HG02759 (cell line): ENCODE data around the gene TMBIM4.
"Not testable (repeated sequence)": the region's sequence is repeated elsewhere in the genome, so short reads cannot be mapped to it uniquely, and the experiment has no call there.

Experiments used
- ATAC-seq: cut with Tn5 transposase; IDR thresholded peaks from one replicate; pipeline ENCODE4 v1.9.1; 2021; ENCODE audit warnings: mild to moderate bottlenecking, moderate library complexity; ENCODE audit not compliant: unreplicated experiment

Gene TMBIM4

GRCh38 chr12:66187036-66187435 lies 17.2 kb upstream of the TMBIM4 start:
- ATAC-seq: no peak

DNA sequence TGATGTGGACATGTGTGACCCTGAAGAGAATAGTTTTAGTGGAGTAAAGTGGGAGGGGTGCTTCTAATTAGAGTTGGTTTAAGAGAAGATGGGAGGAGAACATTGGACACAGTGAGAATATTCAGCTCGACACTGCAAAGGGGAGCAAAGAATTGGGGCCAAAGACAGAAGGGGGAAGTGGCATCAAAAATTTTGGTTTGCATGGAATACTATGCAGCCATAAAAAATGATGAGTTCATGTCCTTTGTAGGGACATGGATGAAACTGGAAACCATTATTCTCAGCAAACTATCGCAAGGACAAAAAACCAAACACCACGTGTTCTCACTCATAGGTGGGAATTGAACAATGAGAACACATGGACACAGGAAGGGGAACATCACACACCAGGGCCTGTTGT lies 15.0 kb upstream of the TMBIM4 start:
- not testable (repeated sequence) for ATAC-seq

DNA sequence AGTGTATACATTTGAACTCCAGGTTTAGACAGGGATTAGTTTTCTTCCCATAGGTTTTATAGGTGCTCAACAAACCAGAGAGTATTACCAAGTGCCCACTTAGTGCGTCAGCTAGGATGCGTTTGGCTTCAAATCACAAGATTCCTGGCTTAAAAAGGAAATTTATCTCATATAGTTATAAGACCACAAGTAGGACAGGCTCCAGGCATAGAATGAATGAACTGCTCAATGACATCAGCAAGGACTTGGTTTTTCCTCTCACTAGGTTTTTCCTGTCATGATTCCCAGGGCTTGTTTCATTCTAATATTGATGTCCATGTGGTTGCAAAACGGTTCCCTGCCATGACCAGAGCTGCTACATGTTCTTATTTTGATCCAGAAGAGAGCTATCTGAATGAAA lies 13.2 kb upstream of the TMBIM4 start:
- ATAC-seq: no peak

DNA sequence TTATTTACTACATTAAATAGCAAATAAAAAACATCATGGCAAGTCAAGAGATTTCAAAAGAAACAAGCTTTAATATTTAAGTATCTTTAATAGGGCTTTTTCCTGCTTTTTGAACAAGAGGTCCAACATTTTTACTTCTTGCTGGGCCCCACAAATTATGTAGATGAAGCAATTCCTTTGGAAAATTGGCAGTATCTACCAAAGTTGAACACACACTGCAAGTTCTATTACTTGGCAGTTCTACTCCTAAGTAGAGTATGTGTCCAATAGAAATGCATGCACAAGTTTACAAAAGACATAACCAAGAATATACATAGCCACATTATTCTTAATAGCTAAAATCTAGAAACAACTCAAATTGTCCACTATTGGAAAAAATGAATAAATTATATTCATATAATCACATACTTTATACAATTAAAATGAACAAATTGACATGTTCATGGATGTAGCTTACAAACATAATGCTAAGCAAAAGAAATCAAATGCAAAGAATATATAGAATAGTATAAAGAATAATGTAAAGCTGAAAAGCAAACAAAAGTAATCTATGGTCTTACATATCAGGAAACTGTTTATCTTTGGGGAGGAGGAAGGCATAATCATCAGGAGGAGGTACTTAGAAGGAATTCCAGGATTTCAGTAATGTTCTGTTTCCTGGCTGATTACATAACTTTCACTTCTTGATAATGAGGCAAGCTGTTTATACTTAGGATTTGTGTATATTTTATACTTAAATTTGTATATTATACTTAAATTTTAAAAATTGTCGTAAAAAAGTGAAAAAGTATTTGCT lies 6.5 kb upstream of the TMBIM4 start:
- ATAC-seq: no peak

DNA sequence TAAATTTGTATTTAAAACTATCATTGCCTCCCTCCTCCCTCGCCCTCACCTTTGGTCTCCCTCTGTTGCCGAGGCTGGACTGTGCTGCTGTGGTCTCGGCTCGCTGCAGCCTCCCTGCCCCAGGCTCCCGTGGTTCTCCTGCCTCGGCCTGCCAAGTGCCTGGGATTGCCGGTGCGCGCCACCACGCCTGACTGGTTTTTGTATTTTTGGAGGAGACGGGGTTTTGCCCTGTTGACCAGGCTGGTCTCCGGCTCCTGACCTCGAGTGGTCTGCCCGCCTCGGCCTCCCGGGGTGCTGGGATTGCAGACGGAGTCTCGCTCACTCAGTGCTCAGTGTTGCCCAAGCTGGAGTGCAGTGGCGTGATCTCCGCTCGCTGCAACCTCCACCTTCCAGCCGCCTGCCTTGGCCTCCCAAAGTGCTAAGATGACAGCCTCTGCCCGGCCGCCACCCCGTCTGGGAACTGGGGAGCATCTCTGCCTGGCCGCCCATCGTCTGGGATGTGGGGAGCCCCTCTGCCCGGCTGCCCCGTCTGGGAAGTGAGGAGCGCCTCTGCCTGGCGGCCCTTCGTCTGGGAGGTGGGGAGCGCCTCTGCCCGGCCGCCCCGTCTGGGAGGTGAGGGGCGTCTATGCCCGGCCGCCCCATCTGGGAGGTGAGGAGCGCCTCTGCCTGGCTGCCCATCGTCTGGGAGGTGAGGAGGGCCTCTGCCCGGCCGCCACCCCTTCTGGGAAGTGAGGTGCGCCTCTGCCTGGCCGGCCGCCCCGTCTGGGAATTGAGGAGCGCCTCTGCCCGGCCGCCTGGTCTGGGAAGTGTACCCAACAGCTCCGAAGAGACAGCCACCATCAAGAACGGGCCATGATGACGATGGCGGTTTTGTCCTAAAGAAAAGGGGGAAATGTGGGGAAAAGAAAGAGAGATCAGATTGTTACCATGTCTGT lies 4.9 kb upstream of the TMBIM4 start:
- not testable (repeated sequence) for ATAC-seq

DNA sequence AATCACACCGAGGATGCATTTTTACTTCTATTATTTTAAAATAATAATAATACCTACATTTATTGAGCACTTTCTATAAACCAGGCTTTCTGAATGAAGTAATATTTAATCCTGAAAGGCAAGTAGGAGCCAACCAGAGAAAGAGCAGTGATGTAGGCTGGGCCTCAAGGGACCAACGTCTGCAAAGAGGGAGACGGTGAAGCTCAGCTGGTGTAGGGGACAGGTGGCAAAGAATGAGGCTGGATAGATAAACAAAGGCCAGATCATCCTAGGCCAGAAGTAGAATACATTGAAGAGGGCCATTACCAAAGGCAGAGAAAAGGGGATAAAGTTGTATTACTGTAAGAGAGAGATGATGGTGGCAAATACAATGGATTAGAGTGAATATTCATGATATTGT lies 810 bp upstream of the TMBIM4 start:
- no peak for ATAC-seq

DNA sequence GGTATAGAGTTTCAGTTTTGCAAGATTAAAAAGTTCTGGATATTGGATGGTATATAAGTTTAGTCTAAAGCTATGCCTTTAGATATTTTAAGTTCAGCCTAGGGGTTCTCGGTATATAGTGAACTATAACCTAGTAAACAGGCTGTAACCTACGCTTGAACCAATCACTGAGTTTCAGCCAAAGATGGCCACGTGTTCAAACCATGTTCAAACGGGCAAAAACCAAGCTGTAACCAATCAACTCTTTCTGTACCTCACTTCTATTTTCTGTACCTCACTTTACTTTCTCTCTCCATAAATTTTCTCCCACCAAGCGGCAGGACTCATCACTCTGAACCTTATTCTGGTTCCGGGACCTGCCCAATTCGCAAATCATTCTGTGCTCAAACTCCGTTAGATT lies 1.4 kb downstream of the TMBIM4 start:
- ATAC-seq: no peak

DNA sequence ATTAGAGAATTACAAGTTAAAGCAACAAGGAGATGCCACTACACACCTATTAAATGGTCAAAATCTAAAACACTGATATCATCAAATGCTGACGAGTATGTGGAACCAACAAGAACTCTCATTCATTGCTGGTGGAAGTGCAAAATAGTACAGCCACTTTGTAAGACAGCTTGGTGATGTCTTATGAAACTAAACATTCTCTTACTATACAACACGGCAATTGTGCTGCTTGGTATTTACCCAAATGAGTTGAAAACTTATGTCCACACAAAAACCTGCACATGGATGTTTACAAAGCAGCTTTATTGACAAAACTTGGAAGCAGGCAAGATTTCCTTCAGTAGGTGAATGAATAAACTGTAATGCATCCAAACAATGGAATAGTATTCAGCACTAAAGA lies 3.2 kb downstream of the TMBIM4 start:
- no peak for ATAC-seq

- no peak for ATAC-seq
Observed at GRCh38 chr12:66165141-66165540, 4.7 kb downstream of the TMBIM4 start.

DNA sequence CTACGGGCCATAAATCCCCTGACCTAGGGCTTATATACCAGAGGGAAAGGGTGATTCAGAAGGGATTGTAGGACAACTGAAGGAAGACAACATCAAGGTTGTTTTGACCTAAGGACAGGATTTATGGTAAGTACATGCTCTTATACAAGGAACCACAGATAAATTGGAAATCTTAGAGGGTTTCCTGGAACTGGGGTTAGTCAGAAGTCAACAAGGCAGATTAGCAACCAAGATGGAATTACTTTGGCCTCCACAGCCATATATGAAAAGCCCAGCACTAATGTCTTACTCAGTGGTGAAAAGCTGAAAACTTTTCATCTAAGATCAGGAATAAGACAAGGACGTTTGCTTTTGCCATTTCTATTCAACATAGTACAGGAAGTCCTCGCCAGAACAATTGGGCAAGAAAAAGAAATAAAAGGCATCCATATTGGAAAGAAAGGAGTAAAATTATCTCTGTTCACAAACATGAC lies 5.4 kb downstream of the TMBIM4 start:
- ATAC-seq: no peak

GRCh38 chr12:66163289-66163688 lies 6.5 kb downstream of the TMBIM4 start:
- ATAC-seq: no peak

DNA sequence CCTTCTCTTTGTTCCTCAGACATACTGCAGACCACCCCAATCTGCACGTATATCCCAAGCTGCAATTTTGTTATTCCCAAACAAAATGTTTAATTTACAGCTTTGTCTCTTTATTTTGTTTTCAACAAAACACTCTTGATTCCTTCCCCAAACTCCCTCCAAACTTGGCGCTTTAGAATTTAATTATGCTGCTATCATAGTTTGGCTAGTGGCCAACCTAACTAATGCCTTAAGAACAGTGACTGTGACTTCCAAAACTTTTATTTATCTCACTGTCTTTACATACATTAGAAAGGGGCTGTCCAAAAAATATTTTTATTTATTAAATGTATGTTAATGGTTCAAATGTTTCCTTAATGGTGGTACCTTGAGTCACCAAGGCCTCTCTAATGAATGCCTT lies 7.1 kb downstream of the TMBIM4 start:
- no peak for ATAC-seq

DNA sequence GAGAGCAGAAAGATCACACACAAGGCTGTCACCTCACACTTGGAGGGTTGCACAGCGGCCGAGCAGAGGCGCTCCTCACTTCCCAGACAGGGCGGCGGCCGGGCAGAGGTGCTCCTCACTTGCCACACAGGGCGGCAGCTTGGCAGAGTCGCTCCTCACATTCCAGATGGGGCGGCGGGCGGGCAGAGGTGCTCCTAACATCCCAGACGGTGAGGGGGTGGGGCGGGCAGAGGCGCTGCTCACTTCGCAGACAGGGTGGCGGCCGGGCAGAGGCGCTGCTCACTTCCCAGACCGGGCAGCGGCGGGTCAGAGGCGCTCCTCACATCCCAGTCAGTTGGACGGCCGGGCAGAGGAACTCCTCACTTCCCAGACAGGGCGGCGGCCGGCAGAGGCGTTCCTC lies 9.1 kb downstream of the TMBIM4 start:
- ATAC-seq: no peak

DNA sequence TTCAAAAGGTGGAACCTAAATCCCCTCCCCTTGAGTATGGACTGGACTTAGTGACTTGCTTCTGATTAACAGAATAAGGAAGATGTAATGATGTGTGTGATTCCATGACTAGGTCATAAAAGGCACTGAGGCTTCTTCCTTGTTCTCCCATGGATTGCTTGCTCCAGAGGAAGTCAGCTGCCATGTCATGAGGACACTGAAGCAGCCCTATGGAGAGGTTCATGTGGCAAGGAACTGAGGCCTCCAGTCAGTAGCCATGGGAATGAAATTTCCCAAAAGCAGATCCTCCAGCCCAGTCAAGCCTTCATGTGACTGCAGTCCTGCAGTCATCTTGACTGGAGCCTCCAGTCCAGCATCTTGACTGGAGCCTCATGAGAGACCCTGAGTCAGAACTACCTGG lies 10.7 kb downstream of the TMBIM4 start:
- ATAC-seq: no peak

- no peak for ATAC-seq
Observed at GRCh38 chr12:66156654-66157053, 13.1 kb downstream of the TMBIM4 start.

GRCh38 chr12:66154776-66155175 lies 15.0 kb downstream of the TMBIM4 start:
- ATAC-seq: no peak

DNA sequence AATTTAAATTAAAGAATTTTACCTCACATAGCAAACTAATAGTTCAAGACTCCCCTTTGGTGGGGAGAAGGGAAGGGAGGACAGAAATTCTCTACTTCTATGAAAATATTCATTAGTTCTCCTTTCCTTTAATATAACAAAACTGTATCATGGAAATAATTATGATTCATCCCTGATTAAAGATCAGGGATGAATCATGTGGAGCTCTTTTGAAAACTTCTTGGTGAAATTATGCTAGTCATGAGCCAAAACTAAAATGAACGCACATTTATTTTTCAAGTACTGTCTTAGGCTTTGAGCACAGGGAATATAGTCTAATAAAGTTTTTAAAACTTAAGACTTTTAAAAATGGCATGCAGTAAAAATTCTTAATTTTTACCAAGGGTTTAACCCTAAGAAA lies 17.1 kb downstream of the TMBIM4 start:
- no peak for ATAC-seq

- ATAC-seq: no peak
Observed at GRCh38 chr12:66149702-66150398, 19.9 kb downstream of the TMBIM4 start.

- no peak for ATAC-seq
Observed at GRCh38 chr12:66144791-66145754, 24.7 kb downstream of the TMBIM4 start.

DNA sequence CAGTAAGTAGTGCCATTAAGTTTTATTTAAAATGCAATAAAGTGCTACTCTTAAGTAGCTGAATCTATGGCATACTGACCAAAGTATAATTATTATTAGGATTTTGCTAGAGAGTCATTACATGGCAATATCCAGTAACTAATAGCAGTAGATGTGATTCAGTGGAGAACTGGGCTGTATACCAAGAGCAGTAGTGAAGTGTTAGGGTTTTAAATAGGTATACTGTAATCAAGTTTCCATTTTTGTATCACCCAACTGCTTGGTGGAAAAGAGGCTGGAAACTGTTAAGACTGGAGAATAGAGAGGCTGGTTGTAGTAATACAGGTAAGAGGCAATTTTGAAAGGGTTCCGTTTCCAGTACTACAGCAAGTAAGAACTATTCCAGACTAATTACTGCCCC lies 25.9 kb downstream of the TMBIM4 start:
- no peak for ATAC-seq
